ENCODE results near the gene SHANK2. TPM values are rescaled to one million over a fixed set of nuclear protein-coding genes. Genes with fewer than 3 reads are reported as not detected.

Gene SHANK2
- total RNA-seq, 1 experiment from 2014 or later = 23.8 TPM

DNA sequence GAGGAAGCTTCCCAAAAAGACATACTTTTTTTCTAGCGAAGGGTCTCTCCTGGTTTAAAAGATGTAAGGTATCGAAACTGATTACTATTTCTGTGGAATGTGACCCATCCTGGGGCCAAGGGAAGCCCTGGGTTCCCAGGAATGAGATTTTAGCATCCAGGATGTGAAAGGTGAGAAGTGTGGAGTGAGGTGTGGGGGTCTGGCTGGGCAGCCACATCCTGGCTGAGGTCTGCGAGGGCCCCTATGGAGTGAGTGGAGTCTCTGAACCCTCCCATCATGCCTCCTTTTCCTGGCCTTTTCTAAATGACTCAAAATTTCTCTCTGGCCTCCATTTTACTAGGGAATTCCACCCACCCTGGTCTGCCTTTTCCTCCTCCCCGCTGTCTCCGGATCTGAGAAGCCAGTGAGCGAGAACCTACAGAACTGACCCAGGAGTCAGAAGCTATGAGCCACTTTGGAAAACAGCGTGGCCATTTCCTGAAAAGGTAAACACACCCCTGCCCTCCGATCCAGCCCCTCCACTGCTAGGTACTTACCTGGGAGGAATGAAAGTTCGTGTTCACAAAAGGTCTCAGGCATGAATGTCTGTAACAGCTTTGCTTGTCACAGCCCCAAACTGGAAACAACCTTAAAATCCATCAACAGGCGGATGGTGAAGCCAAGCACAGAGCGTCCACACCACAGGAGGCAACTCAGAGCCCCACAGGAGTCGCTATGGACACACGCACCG is 27.7 kb upstream of the SHANK2 start:
- no peaks in the 10 kb centered on the region for H3K36me3 Mint-ChIP-seq (ENCODE audit: insufficient read depth in 1 of 3, low read depth in 3 of 3)
- DNase-seq = peak; percentile 40
- no peaks in the 10 kb centered on the region for H3K79me1 ChIP-seq (ENCODE audit: insufficient read depth, low read depth, low read length, poor library complexity, severe bottlenecking)
- H3T11ph ChIP-seq (ENCODE audit: low read length) = no peak overlapping the region
- H2AFZ ChIP-seq (ENCODE audit: low read length) = no peak overlapping the region
- H2AK5ac ChIP-seq (ENCODE audit: insufficient read length, low read length) = no peak overlapping the region
- H3K18ac ChIP-seq (ENCODE audit: insufficient read length, low read depth, low read length) = no peak overlapping the region
- peaks cover 9 to 20% of the 10 kb centered on the region in 2 experiments for H3K4me1 Mint-ChIP-seq
- H3K4ac ChIP-seq (ENCODE audit: low read depth, low read length) = peak overlapping the region; percentile 23; the same call in 1 of the 2 replicates
- no peaks in the 10 kb centered on the region; the same call in 1 of the 2 replicates for H3K4me1 ChIP-seq (ENCODE audit: insufficient read depth, low read length)
- H3K9me3 ChIP-seq (ENCODE audit: control insufficient read depth, low read depth, low read length) = no peaks in the 10 kb centered on the region
- H3K56ac ChIP-seq (ENCODE audit: insufficient read length, low read depth, low read length) = no peak overlapping the region
- no peaks in the 10 kb centered on the region for H3K79me2 ChIP-seq (ENCODE audit: insufficient read depth, low read length)
- H3K27ac Mint-ChIP-seq = peak overlapping the region in 2 of 3 experiments; percentile 32 to 36; a peak in 1 of 7 replicates
- TF ChIP-seq, protein P1, sequence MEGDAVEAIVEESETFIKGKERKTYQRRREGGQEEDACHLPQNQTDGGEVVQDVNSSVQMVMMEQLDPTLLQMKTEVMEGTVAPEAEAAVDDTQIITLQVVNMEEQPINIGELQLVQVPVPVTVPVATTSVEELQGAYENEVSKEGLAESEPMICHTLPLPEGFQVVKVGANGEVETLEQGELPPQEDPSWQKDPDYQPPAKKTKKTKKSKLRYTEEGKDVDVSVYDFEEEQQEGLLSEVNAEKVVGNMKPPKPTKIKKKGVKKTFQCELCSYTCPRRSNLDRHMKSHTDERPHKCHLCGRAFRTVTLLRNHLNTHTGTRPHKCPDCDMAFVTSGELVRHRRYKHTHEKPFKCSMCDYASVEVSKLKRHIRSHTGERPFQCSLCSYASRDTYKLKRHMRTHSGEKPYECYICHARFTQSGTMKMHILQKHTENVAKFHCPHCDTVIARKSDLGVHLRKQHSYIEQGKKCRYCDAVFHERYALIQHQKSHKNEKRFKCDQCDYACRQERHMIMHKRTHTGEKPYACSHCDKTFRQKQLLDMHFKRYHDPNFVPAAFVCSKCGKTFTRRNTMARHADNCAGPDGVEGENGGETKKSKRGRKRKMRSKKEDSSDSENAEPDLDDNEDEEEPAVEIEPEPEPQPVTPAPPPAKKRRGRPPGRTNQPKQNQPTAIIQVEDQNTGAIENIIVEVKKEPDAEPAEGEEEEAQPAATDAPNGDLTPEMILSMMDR (conservative IDR thresholded peaks at IDR 0.05) = no peak
- no peaks in the 10 kb centered on the region for H3K9me3 Mint-ChIP-seq
- no peaks in the 10 kb centered on the region for H4K20me1 ChIP-seq (ENCODE audit: control insufficient read depth, insufficient read depth, insufficient read length)
- H2BK15ac ChIP-seq (ENCODE audit: low read depth, low read length) = no peak overlapping the region
- no peak overlapping the region for H3K9ac ChIP-seq (ENCODE audit: extremely low read depth, insufficient read length, low read length)
- H3K27ac ChIP-seq (ENCODE audit: insufficient read length, low read depth, low read length) = no peak overlapping the region
- no peak overlapping the region for H2BK5ac ChIP-seq (ENCODE audit: insufficient read length, low read length)
- H3K27me3 Mint-ChIP-seq (ENCODE audit: low read depth) = peaks cover 7% of the 10 kb centered on the region; the same call in 1 of the 2 replicates
- no peaks in the 10 kb centered on the region for H3K27me3 ChIP-seq (ENCODE audit: insufficient read depth, low read length)
- no peak overlapping the region for H2BK20ac ChIP-seq (ENCODE audit: low read depth, low read length, poor library complexity, severe bottlenecking)
- WGBS (ENCODE audit: extremely low coverage, insufficient read length, low lambda C conversion rate) = no CpG with 5 or more reads among the region's 14 CpGs
- no peak overlapping the region for H3K4me2 ChIP-seq (ENCODE audit: insufficient read depth, insufficient read length, low read length)
- H4K8ac ChIP-seq (replicated peaks; ENCODE audit: insufficient read length, low read depth, low read length) = no peak overlapping the region
- no peak overlapping the region for H4K5ac ChIP-seq (ENCODE audit: insufficient read length, low read depth, low read length)
- H3K4me3 Mint-ChIP-seq = no peak overlapping the region
- no peaks in the 10 kb centered on the region for H3K23me2 ChIP-seq (ENCODE audit: insufficient read length, low read depth, low read length, poor library complexity, severe bottlenecking)
- no peak overlapping the region for H3K14ac ChIP-seq (ENCODE audit: insufficient read depth, low read length)
- no peak overlapping the region for H2BK12ac ChIP-seq (ENCODE audit: insufficient read length, low read depth, low read length)
- H3K23ac ChIP-seq (ENCODE audit: insufficient read length, low read depth, low read length) = no peak overlapping the region
- no peak overlapping the region for H4K91ac ChIP-seq (ENCODE audit: insufficient read length, low read depth, low read length)
- no peak overlapping the region for H2BK120ac ChIP-seq (ENCODE audit: low read depth, low read length, poor library complexity, severe bottlenecking)

Measured in H9 (cell line).